HG03159 (cell line): Measurements from ENCODE around the gene SPECC1.

Experiments used
- ATAC-seq: cut with Tn5 transposase; IDR thresholded peaks from one replicate; pipeline ENCODE4 v1.9.1; 2021; ENCODE audit warnings: mild to moderate bottlenecking, moderate library complexity; ENCODE audit not compliant: unreplicated experiment

SPECC1 gene

DNA sequence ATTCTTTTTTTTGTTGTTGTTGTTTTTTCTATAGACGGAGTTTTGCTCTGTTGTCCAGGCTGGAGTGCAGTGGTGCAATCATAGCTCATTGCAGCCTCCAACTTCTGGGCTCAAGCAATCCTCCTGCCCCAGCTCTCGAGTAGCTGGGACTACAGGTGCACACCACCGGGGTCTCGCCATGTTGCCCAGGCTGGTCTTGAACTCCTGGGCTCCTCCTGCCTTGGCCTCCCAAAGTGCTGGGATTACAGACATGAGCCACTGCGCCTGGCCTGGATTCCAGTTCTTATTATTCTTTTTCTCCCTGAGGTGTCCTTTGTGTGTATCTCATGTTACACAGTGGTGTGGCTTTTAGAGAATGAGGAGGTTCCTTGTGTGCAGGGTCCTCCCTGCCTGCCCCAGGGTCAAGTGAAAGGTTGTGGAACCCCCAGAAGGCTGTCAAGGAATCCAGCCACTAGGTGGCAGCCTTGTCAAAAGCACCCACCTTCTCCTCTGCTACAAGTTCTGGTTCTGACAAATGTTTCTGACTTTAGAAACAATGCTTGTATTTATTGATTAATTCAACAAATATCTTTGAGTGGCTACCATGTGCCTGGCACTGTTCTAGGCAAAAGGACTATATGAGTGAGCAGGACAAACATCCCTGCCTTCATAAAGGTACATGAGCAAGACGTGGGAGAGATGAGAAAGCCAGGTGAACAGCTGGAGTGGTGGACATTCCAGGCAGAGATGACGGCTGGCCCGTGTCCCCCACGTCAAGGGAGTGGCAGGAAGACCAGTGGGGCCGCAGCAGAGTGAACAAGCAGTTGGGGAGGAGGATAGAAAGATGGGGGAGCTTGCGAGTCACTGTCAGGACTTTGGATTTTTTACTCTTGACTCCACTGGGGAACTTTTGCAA is 112.4 kb downstream of the SPECC1 start:
- ATAC-seq = no peak

- no peak for ATAC-seq
Observed at GRCh38 chr17:20122254-20122879, 113.2 kb downstream of the SPECC1 start.

DNA sequence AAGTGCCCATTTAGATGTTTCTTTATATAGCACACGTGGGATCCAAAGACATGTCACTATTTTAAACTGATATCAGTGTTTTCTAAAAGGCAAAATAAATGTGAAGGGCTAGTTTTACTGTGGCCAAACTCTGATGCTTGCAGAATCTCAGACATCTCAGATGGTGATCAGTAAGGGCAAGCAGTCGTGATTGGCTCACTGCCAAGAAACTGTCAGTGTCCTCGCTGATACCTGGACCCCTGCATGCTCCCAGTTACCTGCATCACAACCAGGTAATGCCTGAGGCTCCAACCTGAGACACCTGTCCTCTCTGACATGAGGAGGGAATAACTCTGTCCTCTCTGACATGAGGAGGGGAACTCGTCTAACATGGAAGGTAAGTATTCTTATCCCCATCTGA is 114.0 kb downstream of the SPECC1 start:
- no peak for ATAC-seq

GRCh38 chr17:20125724-20126123 is 116.6 kb downstream of the SPECC1 start:
- ATAC-seq = no peak

GRCh38 chr17:20127360-20128035 is 118.3 kb downstream of the SPECC1 start:
- ATAC-seq = no peak

- no peak for ATAC-seq
Observed at GRCh38 chr17:20128036-20128667, 119.0 kb downstream of the SPECC1 start.

GRCh38 chr17:20133517-20133916 is 124.4 kb downstream of the SPECC1 start:
- no peak for ATAC-seq

GRCh38 chr17:20141198-20141972 is 132.2 kb downstream of the SPECC1 start:
- no peak for ATAC-seq

GRCh38 chr17:20142268-20142667 is 133.1 kb downstream of the SPECC1 start:
- ATAC-seq = no peak

DNA sequence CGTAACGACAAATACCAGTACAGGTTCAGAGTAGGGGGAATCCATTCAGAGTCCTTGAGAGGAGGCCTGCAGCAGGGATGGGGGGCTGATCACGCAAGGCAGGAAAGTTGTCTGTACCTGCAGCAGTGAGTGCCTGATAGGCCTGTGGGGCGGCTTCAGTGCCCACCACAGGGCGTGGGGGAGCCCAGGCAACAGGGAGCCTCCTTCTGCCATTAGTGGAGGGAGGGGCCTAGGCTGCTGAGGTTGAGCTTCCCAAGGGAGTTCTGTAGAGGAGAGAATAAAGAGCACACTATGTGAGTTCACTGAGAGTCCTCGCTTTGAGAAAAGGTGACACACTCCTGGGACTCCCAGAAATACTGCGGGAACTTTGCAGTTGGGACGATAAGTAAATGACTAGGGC is 134.6 kb downstream of the SPECC1 start:
- no peak for ATAC-seq

DNA sequence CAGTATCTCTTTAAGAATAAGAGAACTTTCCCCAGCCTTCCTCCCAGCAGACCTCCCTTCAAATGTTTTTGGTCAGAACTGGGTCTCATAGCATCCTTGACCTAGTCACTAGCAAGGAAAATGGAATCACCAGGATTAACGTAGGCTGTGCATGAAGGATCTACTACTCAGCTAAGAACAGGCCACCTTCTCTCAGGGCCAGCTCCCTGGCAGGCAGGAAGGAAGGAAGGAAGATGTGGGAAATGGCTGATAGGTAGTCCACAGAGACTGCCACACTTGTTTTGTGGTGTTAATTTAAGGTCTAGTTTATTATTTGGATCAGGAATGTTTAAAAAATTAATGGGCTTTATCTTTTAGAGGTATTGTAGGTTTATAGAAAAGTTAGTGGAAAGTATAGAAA is 136.4 kb downstream of the SPECC1 start:
- no peak for ATAC-seq

- ATAC-seq = no peak
Observed at GRCh38 chr17:20149251-20149650, 140.1 kb downstream of the SPECC1 start.

DNA sequence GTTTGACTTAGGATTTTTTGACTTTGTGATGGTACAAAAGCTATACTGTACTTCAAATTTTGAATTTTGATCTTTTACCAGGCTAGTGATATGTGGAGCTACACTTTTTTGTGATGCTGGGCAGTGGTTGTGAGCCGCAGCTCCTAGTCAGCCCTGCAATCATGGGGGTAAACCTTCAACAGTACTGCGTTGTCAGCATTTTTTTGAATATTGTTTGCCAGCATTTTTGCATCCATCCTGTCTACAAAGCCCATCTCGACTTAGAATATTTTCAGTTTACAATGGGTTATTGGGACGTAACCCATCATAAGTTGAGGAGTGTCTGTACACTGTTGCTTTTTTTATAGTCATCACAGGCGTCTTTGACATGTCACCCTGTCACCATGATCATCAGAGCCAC is 142.0 kb downstream of the SPECC1 start:
- no peak for ATAC-seq

- ATAC-seq = no peak
Observed at GRCh38 chr17:20153231-20153630, 144.1 kb downstream of the SPECC1 start.

DNA sequence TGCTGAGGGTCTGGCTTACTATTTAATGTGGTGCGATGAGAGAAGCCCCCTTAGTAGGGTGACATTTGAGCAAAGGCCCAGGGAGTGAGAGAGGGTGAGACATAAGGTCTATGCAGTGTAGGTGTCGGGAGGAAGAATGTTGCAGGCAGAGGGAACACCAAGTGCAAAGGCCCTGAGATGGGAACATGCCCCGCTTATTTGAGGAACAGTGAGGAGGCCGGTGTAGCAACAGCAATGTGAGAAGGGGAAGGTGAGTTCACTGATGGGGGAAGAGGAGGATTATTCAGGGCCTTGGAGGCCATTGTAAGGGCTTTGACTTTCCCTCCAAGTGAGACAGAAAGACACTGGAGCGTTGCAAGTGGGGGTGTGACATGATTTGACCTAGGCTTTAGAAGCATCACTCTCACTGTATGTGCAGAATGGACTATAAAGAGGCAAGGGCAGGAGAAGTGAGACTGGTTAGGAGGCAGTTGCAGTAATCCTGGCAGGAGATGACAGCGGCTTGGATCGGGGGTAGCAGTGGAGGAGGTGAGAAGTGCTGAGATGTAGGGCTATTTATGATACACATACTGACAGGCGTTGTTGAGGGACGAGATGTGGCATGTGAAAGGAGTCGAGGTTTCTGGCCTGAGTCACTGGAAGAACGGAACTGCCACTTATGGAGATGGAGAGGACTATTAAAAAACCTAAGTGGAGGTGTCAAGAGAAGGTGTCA is 145.3 kb downstream of the SPECC1 start:
- ATAC-seq = no peak

GRCh38 chr17:20155258-20156195 is 146.4 kb downstream of the SPECC1 start:
- peak; percentile 94 for ATAC-seq

DNA sequence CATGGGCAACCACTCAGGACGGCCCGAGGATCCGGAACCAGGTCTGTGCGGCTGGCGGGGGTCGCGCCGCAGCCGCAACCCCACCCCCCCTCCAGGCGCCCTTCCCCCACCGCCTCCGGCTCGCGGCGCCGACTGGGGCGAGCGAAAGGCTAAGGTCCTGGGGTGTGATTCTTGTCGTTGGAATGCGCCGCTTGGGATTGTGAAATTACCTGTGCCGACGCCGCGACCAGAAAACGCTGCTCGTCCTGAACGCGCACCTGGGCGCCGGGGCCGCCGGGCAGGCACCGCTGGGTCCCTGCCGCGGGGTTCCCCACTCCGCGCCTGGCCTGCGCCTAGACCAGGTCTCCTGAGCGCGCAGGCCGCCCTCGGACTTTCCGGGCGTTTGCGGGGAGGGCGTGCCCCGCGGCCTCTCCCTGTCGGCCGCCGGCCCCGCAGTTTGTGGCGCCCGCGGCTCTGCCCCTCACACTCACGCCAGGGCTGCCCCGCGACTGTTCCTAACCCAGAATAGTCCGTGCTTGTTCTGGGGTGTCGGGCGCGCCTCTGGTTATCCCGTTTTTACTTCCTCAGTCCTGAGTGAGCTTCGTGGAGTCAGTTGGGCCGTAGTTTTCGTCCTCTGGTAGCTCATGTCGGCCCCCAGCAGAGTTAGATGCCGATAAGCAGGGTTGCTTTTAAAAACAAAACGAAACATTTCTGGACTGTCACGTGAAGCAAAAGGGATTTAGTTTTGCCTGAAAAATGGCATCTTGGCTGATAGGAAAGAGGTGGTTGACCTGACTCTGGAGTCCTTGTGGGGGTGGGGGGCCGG is 147.2 kb downstream of the SPECC1 start:
- ATAC-seq = peak; percentile 7

GRCh38 chr17:20157001-20157310 is 147.8 kb downstream of the SPECC1 start:
- ATAC-seq = no peak
